Anterior cingulate cortex (tissue), 58 donors: ENCODE data around the gene CGB8.
"Not testable (repeated sequence)": the region's sequence is repeated elsewhere in the genome, so short reads cannot be mapped to it uniquely, and the experiment has no call there.

Experiments
- DNase-seq, 58 donors: peaks; one replicate each; lab custom pipeline; 2025; lab: John Stamatoyannopoulos, UW

The CGB8 gene

DNA sequence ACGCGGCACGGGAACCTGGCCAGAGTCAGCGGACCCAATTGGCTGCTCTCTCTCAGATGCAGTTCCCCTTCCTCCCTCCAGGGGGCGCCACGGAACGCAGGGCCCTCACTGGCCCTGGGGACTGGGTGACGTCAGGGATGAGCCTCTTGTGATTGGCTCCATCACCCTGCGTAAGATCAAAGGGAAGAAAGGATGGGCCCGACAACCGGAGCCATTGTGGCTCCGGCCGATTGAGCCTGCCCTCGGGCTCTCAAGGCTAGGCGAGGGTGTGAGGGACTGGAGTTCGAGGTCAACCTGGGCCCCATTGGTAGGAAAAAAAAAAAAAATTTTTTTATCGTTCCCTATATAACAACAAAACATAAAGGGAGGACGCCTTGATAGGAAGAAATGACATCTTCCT lies 12.1 kb downstream of the CGB8 start, which contains the start of gene CGB1:
TSS of gene CGB1 (minus strand) at position 81 of the 400 bp plus-strand sequence. CDS start 184 bp downstream, outside the sequence.
- not testable (repeated sequence) for DNase-seq

DNA sequence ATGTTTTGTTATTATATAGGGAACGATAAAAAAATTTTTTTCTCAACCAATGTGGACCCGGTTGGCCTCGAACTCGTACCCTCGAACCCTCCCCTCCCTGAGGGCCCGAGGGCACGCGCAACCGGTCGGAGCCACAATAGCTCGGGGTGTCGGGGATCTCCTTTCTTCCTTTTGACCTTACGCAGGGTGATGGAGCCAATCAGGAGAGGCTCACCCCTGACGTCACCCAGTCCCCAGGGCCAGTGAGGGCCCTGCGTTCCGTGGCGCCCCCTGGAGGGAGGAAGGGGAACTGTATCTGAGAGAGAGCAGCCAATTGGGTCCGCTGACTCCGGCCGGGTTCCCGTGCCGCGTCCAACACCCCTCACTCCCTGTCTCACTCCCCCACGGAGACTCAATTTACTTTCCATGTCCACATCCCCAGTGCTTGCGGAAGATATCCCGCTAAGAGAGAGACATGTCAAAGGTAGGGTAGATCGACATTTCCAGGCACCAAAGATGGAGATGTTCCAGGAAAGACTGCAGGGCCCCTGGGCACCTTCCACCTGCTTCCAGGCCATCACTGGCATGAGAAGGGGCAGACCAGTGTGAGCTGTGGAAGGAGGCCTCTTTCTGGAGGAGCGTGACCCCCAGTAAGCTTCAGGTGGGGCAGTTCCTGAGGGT lies 17.1 kb downstream of the CGB8 start, which contains the start of gene CGB2:
TSS of gene CGB2 (plus strand) at position 249 of the 660 bp plus-strand sequence. CDS start at position 455, 206 bp downstream.
- not testable (repeated sequence) for DNase-seq

DNA sequence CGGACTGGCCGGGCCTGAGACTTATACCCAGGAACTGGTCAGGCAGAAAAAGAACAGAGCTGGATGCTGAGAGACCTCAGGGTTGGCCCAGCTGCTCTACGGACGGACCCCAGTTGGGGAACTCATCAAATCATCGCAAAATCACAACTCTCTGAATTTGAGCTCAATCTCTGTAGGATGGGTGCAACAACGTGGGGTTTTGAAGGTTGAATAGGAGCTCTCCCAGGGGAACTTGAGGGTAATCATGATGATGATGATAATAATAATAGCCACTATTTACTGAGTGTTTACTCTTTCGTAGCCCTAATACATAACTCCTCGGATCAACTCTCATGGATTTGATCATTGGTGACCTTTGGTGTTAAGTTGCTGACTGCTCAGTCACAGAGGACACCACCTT lies 18.6 kb downstream of the CGB8 start:
- not testable (repeated sequence) for DNase-seq

DNA sequence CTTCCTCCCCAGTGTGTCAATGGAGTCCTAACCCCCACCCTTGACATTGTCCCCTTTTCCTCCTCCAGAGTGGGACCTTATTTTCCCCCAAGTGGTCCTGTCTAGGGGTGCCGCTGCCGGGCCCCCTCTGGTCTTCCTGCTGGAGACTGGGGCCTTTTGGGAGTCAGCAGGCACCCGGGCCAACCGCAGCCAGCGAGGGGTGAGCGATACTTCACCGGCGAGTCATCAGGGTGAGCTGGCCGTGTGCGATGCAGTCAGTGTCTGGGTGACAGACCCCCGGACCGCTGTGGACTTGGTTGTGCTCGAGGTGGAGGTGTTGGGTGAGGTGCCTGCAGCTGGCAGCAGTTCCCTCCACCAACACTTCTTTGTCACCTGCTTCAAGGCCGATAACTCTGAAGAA lies 19.2 kb downstream of the CGB8 start:
- not testable (repeated sequence) for DNase-seq

DNA sequence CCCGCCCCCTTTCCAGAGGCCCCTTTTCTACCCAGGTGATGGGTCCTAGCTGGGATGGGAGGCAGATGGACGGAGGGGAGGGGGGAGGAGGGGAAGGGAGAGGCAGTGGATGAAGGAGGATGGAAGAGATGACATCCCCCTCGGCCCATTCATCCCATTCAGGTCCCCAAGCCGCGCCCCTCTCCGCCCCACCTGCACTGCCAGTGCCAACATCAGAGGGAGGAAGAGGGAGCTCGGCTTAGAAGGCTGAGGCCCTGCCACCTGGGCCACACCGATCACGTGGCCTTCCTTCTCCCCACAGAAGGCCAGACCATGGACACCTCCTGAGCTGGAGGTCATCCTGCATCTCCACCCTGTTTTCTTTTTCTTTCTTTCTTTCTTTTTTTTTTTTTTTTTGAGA lies 20.2 kb downstream of the CGB8 start:
- not testable (repeated sequence) for DNase-seq

DNA sequence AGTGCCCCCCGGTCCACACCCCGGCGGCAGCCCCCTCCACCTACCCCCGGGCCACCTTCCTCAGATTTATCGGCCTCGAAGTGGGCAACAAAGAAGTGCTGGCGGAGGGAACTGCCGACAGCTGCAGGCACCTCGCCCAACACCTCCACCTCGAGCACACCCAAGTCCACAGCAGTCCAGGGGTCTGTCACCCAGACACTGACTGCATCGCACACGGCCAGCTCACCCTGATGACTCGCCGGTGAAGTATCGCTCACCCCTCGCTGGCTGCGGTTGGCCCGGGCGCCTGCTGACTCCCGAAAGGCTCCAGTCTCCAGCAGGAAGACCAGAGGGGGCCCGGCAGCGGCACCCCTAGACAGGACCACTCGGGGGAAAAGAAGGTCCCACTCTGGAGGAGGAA lies 23.3 kb downstream of the CGB8 start:
- DNase-seq: not testable (repeated sequence)

DNA sequence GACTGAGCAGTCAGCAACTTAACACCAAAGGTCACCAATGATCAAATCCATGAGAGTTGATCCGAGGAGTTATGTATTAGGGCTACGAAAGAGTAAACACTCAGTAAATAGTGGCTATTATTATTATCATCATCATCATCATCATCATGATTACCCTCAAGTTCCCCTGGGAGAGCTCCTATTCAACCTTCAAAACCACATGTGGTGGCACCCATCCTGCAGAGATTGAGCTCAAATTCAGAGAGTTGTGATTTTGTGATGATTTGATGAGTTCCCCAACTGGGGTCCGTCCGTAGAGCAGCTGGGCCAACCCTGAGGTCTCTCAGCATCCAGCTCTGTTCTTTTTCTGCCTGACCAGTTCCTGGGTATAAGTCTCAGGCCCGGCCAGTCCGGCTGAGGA lies 23.8 kb downstream of the CGB8 start:
- not testable (repeated sequence) for DNase-seq

DNA sequence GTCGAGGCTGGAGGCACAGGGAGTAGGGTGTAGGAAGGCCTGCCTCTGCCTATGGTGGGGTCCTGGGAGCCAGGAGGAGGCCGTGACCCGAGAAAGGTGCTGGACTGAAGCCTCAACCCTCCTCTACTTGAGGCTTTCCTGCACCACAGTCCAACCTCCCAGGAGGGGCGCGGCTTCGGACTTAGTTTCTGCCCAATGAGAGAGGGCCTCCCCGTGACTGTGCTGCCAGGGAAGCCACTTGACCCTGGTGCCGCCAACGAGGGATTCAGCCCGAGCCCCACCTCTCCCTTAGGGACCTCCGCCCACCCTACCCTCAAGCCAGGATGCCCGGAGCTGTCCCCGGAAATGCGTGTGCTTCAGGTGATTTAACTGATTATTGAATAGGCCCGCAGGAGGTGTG lies 24.7 kb downstream of the CGB8 start, which contains the start of gene CGB3:
TSS of gene CGB3 (minus strand) at position 101 of the 400 bp plus-strand sequence. CDS start 362 bp downstream, outside the sequence.
- not testable (repeated sequence) for DNase-seq

DNA sequence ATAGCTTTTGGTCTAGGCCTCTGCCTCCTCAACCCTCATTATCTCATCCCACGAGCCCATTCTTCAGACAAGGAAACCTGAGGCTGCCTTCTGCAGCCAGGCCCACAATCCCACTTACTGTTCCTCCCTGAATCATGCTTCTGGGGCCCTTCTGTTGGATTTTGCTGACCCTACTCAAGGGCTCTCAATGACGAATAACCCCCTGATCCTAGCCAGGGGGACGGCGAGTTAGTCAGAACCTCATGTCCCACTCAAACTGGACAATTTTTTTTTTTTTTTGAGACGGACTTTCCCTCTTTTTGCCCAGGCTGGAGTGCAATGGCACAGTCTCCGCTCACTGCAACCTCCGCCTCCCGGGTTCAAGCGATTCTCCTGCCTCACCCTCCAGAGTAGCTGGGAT lies 26.8 kb downstream of the CGB8 start:
- no peak for DNase-seq

DNA sequence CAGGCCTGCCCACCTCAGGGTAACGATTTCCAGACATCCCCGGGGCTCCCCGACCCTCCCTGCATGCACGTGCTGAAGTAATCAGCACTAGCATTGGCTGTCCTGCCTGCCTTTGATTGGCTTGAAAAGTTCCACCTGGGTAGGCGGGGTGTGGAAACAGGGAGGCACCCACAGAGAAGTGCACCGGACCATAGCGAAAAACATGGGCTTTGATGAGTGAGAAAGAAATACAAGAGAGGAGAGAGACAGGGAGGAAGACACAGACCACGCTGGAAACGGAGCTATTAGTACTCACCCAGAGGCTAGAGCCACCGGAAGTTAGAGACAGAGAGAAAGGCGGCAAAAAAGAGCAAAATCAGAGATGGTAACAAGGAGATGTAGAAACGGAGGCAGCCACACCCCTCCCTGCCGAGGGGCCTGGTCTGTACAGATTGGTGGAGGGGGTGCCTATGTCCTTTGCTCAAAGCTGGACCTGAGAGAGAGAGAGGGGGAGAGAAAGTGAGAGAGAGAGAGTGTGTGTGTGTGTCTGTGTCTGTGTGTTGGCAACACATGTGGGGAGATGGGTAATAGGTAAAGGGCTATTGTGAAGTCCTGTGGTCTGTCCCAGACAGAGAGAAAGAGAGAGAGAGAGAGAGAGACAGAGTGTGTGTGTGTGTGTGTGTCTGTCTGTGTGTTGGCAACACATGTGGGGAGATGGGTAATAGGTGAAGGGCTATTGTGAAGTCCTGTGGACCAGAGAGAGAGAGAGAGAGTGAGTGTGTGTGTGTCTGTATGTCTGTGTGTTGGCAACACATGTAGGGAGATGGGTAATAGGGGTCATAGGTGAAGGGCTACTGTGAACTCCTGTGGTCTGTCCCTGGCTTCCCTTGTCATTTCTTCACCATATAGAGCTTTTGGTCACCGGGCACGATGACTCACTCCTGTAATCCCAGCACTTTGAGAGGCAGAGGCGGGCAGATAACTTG lies 27.7 kb downstream of the CGB8 start:
- DNase-seq: no peak

DNA sequence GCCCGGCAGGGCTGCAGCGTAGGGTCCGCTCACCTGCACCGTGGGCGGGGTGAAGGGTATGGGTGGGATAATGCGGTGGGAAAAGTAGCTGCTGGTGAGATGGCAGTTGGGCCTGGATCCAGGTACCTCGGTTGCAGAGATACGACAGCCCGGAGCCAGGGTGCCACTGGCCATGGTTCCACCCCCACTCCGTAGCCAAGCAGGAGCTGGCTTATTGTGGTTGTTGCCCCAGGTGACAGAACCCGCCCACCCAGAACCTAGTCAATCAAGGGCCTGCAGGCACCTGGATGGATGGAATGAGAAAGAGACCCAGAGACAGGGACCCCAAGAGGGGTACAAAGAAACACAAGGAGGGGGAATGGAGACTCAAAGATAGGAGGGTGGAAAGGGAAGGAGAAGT lies 28.6 kb downstream of the CGB8 start:
- no peak for DNase-seq

DNA sequence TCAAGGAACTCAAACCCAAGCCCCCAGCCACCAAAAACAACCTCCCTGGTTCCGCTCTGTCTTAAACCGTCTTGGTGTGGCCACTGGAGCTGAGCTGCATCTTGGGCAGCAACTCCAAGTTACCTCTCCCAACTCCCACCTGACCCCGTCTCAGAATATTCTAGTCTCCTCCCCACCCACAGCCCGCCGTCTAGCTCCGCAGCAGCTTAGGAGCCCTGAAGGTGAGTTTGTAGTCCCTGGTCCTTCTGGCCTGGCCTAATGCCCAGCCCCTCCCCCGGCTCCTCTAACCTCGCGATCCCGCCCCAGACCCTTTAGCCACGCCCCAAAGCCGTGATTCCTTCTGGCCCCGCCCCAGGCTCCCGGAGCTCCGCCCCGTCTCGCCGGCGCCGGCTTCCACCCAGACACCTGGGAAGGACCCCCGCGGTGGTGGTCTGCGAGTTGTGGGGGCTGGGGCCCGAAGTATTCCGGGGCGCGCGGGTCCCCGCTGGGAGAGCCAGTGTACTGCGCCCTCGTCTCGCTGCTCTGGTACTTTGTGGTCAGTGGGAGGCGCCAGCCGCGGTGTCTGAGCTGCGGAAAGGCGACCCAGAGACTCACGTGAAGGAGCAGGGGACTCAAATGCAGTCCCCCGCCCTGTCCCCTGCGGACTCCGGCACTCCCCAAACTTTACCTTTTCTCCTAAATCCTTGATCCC lies 29.5 kb downstream of the CGB8 start:
- DNase-seq: peak in 7 of 58 donors; percentile 1 to 9 (median 5)

DNA sequence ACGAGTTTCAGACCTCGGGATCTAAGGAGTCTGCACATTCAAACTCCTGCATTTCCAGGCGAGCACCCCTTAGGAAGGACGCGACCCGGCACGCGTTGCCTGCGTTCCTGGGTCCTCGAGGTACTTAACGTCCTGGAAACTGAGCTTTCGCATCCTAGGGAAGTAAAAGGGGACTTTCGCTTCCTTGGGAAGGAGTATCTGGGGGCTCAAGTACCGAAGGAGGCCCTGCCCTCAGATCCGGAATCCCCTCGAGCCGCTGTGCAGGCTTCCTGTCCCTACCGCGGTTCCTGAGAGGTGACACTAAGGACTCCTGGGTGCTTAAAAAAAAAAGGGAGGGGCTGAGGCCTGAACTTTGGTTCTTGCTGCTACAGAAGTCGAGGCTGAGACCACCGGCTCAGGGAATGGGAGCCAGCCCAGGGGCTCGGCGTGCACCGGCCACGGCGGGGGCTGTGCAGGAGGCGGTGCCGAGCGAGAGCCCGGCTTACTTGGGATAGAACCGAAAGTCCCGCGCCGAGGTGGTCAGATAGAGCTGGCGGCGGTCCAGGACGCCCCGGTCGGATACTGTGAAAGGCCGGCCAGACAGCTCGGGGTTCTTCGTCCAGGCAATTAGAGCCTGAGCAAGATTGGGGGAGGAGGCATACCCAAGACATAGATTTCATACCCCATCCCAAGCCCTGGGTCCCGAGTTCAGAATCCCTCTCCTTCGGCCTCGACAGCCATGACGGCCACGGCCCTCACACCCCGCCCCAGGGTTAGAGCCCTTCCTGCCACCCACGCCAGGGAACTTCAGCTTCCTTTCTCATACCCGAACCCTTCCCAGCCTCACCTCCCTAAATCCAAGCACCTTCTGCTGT lies 30.3 kb downstream of the CGB8 start:
- peak in 1 of 58 donors; percentile 5 for DNase-seq

DNA sequence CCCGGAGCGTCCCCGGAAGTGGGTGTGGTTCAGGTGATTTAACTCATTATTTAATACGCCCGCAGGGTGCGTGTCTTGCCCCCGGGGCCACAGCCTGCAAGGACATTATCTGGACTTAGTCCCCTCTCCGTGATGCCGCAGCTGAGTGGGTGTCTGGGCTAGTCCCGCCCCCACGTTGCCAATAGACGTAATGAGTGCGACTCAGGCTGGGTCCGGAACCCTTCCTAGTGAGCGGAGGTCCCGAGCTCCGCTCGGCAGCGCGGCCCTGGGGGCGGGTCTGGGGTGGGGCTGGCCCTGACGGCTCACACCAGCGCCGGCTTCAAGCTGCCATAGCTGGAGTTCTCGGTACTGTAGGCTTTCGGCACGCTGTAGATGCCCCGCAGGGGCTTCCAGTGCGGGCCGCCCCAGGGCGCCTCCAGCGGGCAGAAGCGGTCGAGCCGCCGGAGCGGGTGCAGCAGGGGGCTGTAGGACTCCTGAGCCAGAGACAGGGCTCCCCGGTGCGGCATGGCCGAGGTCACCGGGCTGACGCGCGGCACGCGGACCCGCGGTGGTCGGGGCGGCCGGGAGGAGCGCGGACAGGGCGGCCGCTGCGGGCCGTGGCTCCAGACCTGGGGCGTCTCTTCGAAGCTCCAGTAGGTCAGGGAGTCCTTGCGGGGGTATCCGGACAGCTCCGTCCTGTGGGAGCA lies 31.1 kb downstream of the CGB8 start:
- DNase-seq: peak in 4 of 58 donors; percentile 1 to 32 (median 17)

DNA sequence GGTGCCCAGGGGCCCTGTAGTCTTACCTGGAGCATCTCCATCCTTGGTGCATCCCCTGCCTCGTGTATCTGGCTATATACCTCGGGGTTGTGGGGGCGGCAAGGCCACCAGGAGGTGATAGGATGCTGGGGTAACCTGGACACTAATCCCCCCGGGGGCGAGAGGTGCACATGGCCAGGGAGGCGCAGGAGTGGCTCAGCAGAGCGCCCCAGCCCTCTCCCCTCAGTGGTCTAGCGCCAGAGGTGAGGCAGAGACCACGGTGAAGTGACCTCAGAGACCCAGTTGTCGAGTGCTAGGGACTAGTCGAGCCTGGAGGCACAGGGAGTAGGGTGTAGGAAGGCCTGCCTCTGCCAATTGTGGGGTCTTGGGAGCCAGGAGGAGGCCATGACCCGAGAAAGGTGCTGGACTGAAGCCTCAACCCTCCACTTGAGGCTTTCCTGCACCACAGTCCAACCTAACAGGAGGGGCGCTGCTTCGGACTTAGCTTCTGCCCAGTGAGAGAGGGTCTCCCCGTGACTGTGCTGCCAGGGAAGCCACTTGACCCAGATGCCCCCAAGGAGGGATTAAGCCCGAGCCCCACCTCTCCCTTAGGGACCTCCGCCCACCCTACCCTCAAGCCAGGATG lies 31.8 kb downstream of the CGB8 start, which contains the start of gene LHB:
TSS of gene LHB (minus strand) at position 51 of the 625 bp plus-strand sequence. CDS start at position 41, 10 bp downstream.
- DNase-seq: no peak

DNA sequence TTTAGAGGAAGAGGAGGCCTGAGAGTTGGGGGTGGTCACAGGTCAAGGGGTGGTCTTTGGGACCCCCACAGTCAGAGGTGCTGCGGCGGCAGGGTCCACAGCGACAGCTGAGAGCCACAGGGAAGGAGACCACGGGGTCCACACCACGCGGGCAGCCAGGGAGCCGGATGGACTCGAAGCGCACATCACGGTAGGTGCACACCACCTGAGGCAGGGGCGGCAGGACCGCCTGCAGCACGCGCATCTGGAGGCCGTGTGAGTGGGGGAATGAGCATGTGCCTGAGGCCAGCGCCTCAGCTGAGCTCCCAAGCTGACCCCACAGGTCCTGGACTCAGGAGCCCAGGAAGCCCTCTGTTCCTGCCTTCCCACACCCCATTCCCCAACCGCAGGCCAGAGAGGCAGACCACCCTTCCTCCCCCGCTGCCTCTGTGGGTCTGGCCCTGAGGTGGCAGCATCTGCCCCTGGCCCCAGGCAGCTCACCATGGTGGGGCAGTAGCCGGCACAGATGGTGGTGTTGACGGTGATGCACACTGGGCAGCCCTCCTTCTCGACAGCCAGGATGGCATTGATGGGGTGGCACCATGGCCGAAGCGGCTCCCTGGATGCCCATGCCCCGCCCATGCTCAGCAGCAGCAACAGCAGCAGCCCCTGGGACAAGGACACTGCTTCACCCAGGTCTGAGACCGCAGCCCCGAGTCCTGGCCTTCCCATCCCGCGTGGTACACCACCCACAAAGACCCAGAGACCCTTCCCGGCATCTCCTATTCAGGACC lies 32.7 kb downstream of the CGB8 start:
- no peak for DNase-seq

DNA sequence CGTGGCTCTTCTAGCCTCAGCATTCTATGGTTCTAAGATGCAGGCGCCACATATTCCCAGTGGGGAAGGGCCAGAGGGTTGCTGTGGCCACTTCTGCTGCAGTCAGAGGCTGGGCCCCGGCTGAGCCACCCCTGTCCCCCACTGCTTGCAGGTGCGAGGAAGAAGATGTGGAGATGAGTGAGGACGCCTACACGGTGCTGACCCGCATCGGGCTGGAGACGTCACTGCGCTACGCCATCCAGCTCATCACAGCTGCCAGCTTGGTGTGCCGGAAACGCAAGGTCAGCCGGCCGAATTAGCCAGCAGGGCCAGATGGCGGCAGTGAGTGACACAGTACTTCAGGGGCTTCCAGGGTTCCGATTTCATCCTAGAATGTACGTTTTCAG lies 34.0 kb downstream of the CGB8 start:
- DNase-seq: no peak
